Measurements from ENCODE around the gene QSOX1.
A peak's percentile ranks its signal among the peaks of the same experiment; 100 is the strongest.
"Not testable (repeated sequence)": the region's sequence is repeated elsewhere in the genome, so short reads cannot be mapped to it uniquely, and the experiment has no call there.

Gene QSOX1

GRCh38 chr1:180192172-180192571 lies 37.5 kb downstream of the QSOX1 start:
- peak; percentile 9 for DNase-seq

- DNase-seq = no peak
Measured at GRCh38 chr1:180193141-180194047, 38.7 kb downstream of the QSOX1 start.

DNA sequence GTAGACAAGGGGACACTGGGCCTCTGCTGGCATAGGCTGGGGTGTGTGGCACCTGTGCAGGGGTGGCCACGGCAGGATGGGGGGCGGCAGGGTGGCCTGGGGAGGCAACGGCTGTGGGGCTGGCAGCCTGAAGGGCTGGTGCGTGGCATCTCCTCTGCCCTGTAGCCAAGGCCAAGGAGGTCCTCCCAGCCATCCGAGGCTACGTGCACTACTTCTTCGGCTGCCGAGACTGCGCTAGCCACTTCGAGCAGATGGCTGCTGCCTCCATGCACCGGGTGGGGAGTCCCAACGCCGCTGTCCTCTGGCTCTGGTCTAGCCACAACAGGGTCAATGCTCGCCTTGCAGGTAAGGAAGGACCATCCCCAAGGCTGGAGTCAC lies 39.4 kb downstream of the QSOX1 start:
- DNase-seq = no peak

GRCh38 chr1:180194546-180195207 lies 40.0 kb downstream of the QSOX1 start:
- no peak for DNase-seq

DNA sequence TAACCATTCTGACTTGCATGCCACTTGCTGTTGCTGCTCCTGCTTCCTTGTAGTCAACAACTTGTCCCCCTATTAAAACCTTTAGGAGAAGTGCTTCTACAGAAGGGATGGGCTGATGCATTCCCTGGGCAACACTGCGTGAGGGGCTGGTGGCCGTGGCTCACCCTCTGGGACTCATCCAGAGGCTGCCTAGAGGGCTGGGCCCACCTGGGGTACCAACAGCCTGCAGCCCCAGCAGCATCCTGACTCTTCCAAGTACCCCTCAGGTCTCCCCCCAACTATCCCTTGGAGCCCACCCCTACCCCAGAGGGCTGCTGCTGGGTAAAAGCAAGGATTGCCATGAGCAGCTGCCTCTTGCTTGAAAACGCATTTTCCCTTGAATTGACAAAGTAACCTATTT lies 40.7 kb downstream of the QSOX1 start:
- no peak for DNase-seq

- DNase-seq = no peak
Measured at GRCh38 chr1:180195916-180196315, 41.2 kb downstream of the QSOX1 start.

DNA sequence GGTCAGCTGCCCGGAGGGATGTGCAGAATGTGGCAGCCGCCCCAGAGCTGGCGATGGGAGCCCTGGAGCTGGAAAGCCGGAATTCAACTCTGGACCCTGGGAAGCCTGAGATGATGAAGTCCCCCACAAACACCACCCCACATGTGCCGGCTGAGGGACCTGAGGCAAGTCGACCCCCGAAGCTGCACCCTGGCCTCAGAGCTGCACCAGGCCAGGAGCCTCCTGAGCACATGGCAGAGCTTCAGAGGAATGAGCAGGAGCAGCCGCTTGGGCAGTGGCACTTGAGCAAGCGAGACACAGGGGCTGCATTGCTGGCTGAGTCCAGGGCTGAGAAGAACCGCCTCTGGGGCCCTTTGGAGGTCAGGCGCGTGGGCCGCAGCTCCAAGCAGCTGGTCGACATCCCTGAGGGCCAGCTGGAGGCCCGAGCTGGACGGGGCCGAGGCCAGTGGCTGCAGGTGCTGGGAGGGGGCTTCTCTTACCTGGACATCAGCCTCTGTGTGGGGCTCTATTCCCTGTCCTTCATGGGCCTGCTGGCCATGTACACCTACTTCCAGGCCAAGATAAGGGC lies 41.9 kb downstream of the QSOX1 start:
- DNase-seq = no peak

GRCh38 chr1:180197231-180197630 lies 42.6 kb downstream of the QSOX1 start:
- no peak for DNase-seq

GRCh38 chr1:180198196-180198595 lies 43.5 kb downstream of the QSOX1 start:
- DNase-seq = no peak

GRCh38 chr1:180198611-180199010 lies 43.9 kb downstream of the QSOX1 start:
- no peak for DNase-seq

- no peak for DNase-seq
Measured at GRCh38 chr1:180199018-180199417, 44.3 kb downstream of the QSOX1 start.

DNA sequence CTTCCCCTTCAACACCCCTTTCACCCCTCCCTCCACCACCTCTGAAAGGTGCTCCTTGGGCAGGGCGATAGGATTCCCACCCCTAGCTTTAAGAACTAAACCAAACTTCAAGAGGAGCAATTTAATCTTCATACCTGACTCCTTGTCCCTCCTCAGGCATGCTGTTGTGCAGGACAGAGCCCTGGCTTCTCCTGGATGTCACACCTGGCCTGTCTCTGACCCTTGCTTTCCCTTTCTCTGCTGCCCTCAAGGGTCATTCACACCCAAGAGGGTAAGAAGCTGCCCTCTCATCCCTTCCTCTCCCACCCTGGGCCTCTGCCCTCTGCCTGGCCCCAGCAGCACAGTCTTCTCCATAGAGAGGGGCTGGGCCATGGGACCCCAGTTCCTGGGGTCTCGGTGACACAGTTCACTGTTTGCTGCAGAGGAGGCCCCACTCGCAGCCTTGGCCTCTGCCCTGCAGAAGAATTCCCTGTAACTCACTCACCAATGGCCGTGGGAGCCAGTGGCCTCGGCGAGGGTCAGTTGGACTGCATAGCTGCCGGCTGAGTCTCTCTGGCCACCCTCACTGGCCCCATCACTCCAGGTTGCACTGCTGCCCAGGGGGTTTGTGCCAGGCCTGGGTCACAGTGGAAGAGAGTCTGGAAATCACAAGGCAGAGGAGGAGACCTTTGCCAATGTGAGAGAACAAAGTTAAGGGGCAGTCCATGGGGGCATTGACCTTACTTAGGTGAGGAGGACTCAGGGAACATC lies 47.0 kb downstream of the QSOX1 start:
- DNase-seq = no peak

DNA sequence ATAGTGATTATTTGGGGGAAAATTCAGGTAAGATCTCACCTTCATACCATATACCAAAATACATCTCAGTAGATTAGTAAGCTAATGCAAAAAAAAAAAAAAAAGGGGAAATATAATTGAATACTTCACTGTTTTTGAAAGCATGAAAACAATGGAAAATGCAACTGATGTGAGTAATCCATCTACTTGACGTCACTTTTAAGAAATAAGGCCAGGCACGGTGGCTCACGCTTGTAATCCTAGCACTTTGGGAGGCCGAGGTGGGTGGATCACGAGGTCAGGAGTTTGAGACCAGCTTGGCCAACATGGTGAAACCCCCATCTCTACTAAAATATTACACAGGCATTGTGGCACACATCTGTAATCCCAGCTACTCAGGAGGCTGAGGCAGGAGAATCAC lies 47.9 kb downstream of the QSOX1 start:
- not testable (repeated sequence) for DNase-seq

GRCh38 chr1:180204231-180204630 lies 49.6 kb downstream of the QSOX1 start:
- DNase-seq = no peak

DNA sequence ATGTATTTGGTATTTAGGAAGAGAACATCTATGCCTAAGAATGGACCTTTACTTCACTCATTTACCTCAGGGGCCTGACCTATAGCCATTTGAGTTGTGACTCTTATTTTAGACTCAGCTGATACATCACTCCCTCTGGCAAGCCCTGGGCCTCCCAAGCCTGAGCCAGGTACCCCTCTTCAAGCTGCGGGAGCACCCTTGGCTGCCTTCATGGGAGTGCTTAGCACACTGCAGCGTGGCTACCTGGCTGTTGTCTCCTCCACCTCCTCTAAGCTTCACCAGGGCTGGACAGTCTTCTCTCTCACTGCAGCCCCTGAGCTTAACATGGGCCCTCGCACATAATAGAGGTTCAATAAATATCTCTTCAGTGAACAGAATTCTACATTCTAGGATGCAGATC lies 51.9 kb downstream of the QSOX1 start:
- DNase-seq = no peak

- DNase-seq = no peak
Measured at GRCh38 chr1:180208264-180208663, 53.6 kb downstream of the QSOX1 start.

GRCh38 chr1:180210008-180210620 lies 55.4 kb downstream of the QSOX1 start:
- no peak for DNase-seq

DNA sequence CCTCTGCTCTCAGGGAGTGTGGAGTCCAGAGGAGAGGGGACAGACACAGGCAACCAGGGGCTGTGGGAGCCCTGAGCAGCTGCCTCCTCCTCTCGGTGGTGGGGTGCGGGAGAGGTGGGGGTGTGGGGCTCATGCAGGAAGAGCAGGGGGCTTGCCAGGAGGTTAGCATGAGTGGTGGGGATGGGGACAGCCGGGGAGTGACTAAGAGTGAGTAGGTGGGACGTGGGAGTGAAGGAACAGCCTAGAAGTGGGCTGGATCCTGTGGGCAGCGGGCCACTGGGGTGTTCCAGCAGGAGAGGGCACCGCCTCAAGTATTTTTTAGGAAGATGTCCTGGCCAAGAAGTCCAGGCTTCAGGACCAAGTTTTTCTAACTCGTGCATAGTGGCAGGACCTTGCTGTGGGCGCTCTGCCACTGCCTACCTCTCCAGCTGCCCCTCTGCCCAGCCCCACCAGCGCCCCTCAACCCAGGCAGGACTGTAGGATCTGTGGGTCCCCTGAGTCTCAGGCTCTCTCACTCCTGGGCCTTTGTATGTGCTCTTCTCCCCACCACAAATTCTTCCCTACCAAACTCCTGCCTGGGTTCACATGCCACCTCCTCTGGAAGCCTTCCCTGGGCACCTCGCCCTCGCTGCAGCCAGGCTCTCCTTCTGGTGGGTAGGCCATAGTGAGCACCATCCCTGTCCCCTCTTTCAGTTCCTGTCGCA lies 56.6 kb downstream of the QSOX1 start:
- DNase-seq = no peak

- DNase-seq = no peak
Measured at GRCh38 chr1:180211860-180212229, 57.2 kb downstream of the QSOX1 start.

GRCh38 chr1:180213401-180214170 lies 58.9 kb downstream of the QSOX1 start:
- DNase-seq = peak; percentile 84

GRCh38 chr1:180215856-180216625 lies 61.4 kb downstream of the QSOX1 start:
- DNase-seq = no peak

Measured in activated CD4-positive, alpha-beta T cell treated with anti-CD3 and anti-CD28 coated beads, Interleukin-2, amount 50 U/mL, for 16 hours (primary cell).